AG10803 (cell line): ENCODE data around the gene GPR35.
"Not testable (repeated sequence)": the region's sequence is repeated elsewhere in the genome, so short reads cannot be mapped to it uniquely, and the experiment has no call there.

Source experiments
- DNase-seq: peaks from one replicate; pipeline ENCODE4 v3.0.0; 2010; ENCODE audit warnings: low read depth
- H3K4me3 ChIP-seq: 2 replicates; pipeline ENCODE4 v1.5.1; 2011; ENCODE audit warnings: mild to moderate bottlenecking, low read length, control low read depth
- CTCF ChIP-seq: conservative IDR thresholded peaks from 2 replicates; pipeline ENCODE4 v1.5.1; 2011; ENCODE audit warnings: mild to moderate bottlenecking, low read length, control low read depth, inconsistent platforms

The GPR35 gene

GRCh38 chr2:240611601-240612210 lies 13.6 kb upstream of the GPR35 start:
- H3K4me3 ChIP-seq = no peak overlapping the region
- TF ChIP-seq CTCF = no peak
- DNase-seq = no peak

- DNase-seq = no peak
- no peak overlapping the region for H3K4me3 ChIP-seq
- no peak for TF ChIP-seq CTCF
These were observed 11.5 kb upstream of the GPR35 start for GRCh38 chr2:240613781-240614180.

- H3K4me3 ChIP-seq = no peak overlapping the region
- TF ChIP-seq CTCF = no peak
- no peak for DNase-seq
These were observed 10.9 kb upstream of the GPR35 start for GRCh38 chr2:240614391-240614790.

- DNase-seq = no peak
- no peak overlapping the region for H3K4me3 ChIP-seq
- no peak for TF ChIP-seq CTCF
These were observed 9.9 kb upstream of the GPR35 start for GRCh38 chr2:240615396-240615795.

GRCh38 chr2:240615820-240616547 lies 9.3 kb upstream of the GPR35 start:
- no peak for DNase-seq
- TF ChIP-seq CTCF = no peak
- H3K4me3 ChIP-seq = no peak overlapping the region

- DNase-seq, H3K4me3 ChIP-seq: not testable (repeated sequence)
These were observed 8.2 kb upstream of the GPR35 start for GRCh38 chr2:240616860-240617666.

GRCh38 chr2:240618776-240619175 lies 6.5 kb upstream of the GPR35 start:
- no peak for TF ChIP-seq CTCF

More at GRCh38 chr2:240618776-240619175, 6.5 kb upstream of the GPR35 start:
- no peak for DNase-seq
- no peak overlapping the region for H3K4me3 ChIP-seq
